ENCODE results near the gene ACTL6B.

- TF ChIP-seq POLR2A (IDR thresholded peaks at IDR 0.05), result no peak
- no peak for TF ChIP-seq CTCF (IDR thresholded peaks at IDR 0.05)
- no peak for TF ChIP-seq POLR2AphosphoS5 (IDR thresholded peaks at IDR 0.05)
These were observed 15.5 kb downstream of the ACTL6B start for GRCh38 chr7:100640517-100641440.

Measured in breast epithelium (tissue), 3 donors.